DOHH2 (cell line): ENCODE measurements around the gene TPO.

Experiments used
- H3F3A ChIP-seq: fragments of 200-600 bp; sonication (generic), shearing (Covaris generic); 2 replicates; pipeline ENCODE4 v1.6.0; 2016; ENCODE audit warnings: antibody characterized with exemption, mild to moderate bottlenecking; ENCODE audit not compliant: control insufficient read depth, insufficient read depth
- H3K27ac ChIP-seq: fragments of 200-600 bp; sonication (generic); 2 replicates; pipeline ENCODE4 v1.5.1; 2014; ENCODE audit warnings: low read depth, mild to moderate bottlenecking, low read length, moderate library complexity
- H3K27me3 ChIP-seq: fragments of 200-600 bp; sonication (generic); 2 replicates; pipeline ENCODE4 v1.6.1; 2014; ENCODE audit warnings: mild to moderate bottlenecking, low read length, mixed read lengths; ENCODE audit not compliant: control insufficient read depth
- H3K36me3 ChIP-seq: fragments of 200-600 bp; sonication (generic); 2 replicates; pipeline ENCODE4 v1.6.1; 2014; ENCODE audit warnings: mild to moderate bottlenecking, low read length, moderate library complexity, mixed read lengths; ENCODE audit not compliant: control insufficient read depth
- H3K4me1 ChIP-seq: fragments of 200-600 bp; sonication (generic); 2 replicates; pipeline ENCODE4 v1.6.1; 2014; ENCODE audit warnings: mild to moderate bottlenecking, low read length, mixed read lengths; ENCODE audit not compliant: control insufficient read depth
- H3K4me2 ChIP-seq: fragments of 200-600 bp; sonication (generic); 2 replicates; pipeline ENCODE4 v1.6.0; 2014; ENCODE audit warnings: mild to moderate bottlenecking, low read length, moderate library complexity
- H3K4me3 ChIP-seq: fragments of 200-600 bp; sonication (generic); 2 replicates; pipeline ENCODE4 v1.5.1; 2014; ENCODE audit warnings: mild to moderate bottlenecking, low read length, mixed read lengths
- H3K79me2 ChIP-seq: fragments of 200-600 bp; sonication (generic); 2 replicates; pipeline ENCODE4 v1.6.1; 2014; ENCODE audit warnings: mild to moderate bottlenecking, low read length, mixed read lengths; ENCODE audit not compliant: control insufficient read depth
- H3K9me2 ChIP-seq: fragments of 200-600 bp; sonication (generic); replicated peaks from 2 replicates; pipeline ENCODE4 v1.6.1; 2014; ENCODE audit warnings: mild to moderate bottlenecking, low read length, mixed read lengths; ENCODE audit not compliant: control insufficient read depth
- H3K9me3 ChIP-seq: fragments of 200-600 bp; sonication (generic); 2 replicates; pipeline ENCODE4 v1.6.1; 2014; ENCODE audit warnings: antibody characterized with exemption, low read length, mixed read lengths; ENCODE audit not compliant: control insufficient read depth, insufficient read depth
- H4K20me1 ChIP-seq: fragments of 200-600 bp; sonication (generic); 2 replicates; pipeline ENCODE4 v1.6.0; 2014; ENCODE audit warnings: low read depth, mild to moderate bottlenecking, antibody characterized with exemption, low read length, moderate library complexity; ENCODE audit not compliant: control insufficient read depth, insufficient read depth
- EZH2phosphoT487 ChIP-seq: fragments of 200-600 bp; sonication (generic); IDR thresholded peaks from 2 replicates; pipeline ENCODE4 v1.6.1; 2017; ENCODE audit warnings: borderline replicate concordance, mild to moderate bottlenecking, antibody characterized with exemption, low read length, moderate library complexity, mixed read lengths
- TF ChIP-seq, protein P1 (sequence below): fragments of 200-600 bp; sonication (generic); IDR thresholded peaks from one replicate; pipeline ENCODE4 v1.5.1; 2014; ENCODE audit warnings: antibody characterized with exemption, mild to moderate bottlenecking, low read depth, low read length; ENCODE audit not compliant: poor library complexity, severe bottlenecking

Gene TPO

GRCh38 chr2:1483551-1483950 is 70.3 kb downstream of the TPO start:
- Histone ChIP-seq H3K4me2 (no peak overlapping the region), H3K27me3 (no peaks in the 10 kb centered on the region), H3K4me1 (no peaks in the 10 kb centered on the region)

DNA sequence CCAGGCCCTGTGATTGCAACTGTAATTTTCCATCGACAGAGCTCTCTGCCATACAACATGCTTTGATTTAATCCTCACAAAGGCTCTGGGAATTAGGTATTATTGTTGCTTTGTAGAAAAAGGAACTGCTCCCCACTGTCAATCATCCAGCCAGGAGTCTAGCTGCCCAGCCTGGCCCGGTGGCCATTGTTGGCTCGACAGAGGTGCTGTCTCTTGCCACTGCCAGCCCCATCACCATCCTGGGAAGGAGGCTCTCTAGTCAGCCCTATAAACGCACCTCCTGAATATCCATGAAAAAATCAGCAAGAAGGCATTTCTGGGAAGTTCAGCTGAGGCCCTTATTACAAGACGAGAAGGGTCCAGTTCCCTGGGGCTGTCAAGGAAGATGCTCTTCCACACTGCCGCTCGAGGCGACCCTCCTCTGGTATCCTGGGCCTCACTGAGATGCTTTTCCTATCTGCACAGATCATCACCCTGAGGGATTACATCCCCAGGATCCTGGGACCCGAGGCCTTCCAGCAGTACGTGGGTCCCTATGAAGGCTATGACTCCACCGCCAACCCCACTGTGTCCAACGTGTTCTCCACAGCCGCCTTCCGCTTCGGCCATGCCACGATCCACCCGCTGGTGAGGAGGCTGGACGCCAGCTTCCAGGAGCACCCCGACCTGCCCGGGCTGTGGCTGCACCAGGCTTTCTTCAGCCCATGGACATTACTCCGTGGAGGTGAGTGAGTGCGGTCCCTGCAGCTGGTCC is 71.0 kb downstream of the TPO start:
- TF ChIP-seq, protein P1, sequence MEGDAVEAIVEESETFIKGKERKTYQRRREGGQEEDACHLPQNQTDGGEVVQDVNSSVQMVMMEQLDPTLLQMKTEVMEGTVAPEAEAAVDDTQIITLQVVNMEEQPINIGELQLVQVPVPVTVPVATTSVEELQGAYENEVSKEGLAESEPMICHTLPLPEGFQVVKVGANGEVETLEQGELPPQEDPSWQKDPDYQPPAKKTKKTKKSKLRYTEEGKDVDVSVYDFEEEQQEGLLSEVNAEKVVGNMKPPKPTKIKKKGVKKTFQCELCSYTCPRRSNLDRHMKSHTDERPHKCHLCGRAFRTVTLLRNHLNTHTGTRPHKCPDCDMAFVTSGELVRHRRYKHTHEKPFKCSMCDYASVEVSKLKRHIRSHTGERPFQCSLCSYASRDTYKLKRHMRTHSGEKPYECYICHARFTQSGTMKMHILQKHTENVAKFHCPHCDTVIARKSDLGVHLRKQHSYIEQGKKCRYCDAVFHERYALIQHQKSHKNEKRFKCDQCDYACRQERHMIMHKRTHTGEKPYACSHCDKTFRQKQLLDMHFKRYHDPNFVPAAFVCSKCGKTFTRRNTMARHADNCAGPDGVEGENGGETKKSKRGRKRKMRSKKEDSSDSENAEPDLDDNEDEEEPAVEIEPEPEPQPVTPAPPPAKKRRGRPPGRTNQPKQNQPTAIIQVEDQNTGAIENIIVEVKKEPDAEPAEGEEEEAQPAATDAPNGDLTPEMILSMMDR, result no peak
- TF ChIP-seq EZH2phosphoT487, result no peak
- Histone ChIP-seq H3K4me1 (no peaks in the 10 kb centered on the region), H3K9me3 (peaks cover 17% of the 10 kb centered on the region; the same call in 1 of the 2 replicates), H3F3A (no peaks in the 10 kb centered on the region), H3K27me3 (no peaks in the 10 kb centered on the region), H3K79me2 (no peaks in the 10 kb centered on the region), H3K4me2 (no peak overlapping the region), H4K20me1 (no peaks in the 10 kb centered on the region), H3K27ac (no peak overlapping the region), H3K4me3 (no peak overlapping the region), H3K36me3 (no peaks in the 10 kb centered on the region), H3K9me2 (no peaks in the 10 kb centered on the region)

More at GRCh38 chr2:1483551-1483950, 70.3 kb downstream of the TPO start:
- no peaks in the 10 kb centered on the region for H3K79me2 ChIP-seq
- peaks cover 11% of the 10 kb centered on the region; the same call in 1 of the 2 replicates for H3K9me3 ChIP-seq
- no peak overlapping the region for H3K27ac ChIP-seq
- no peaks in the 10 kb centered on the region for H3K36me3 ChIP-seq
- H3K4me3 ChIP-seq, result no peak overlapping the region
- H3K9me2 ChIP-seq, result no peaks in the 10 kb centered on the region
- no peaks in the 10 kb centered on the region for H3F3A ChIP-seq
- H4K20me1 ChIP-seq, result no peaks in the 10 kb centered on the region
- TF ChIP-seq EZH2phosphoT487, result no peak
- TF ChIP-seq, protein P1, result no peak

- H3K9me2 ChIP-seq, result no peaks in the 10 kb centered on the region
- H3F3A ChIP-seq, result no peaks in the 10 kb centered on the region
- no peaks in the 10 kb centered on the region for H3K36me3 ChIP-seq
- no peaks in the 10 kb centered on the region for H4K20me1 ChIP-seq
- peaks cover 17% of the 10 kb centered on the region; the same call in 1 of the 2 replicates for H3K9me3 ChIP-seq
- TF ChIP-seq, protein P1, result no peak
- TF ChIP-seq EZH2phosphoT487, result no peak
- no peaks in the 10 kb centered on the region for H3K27me3 ChIP-seq
- H3K27ac ChIP-seq, result no peak overlapping the region
- H3K4me1 ChIP-seq, result no peaks in the 10 kb centered on the region
- H3K79me2 ChIP-seq, result no peaks in the 10 kb centered on the region
- no peak overlapping the region for H3K4me2 ChIP-seq
- no peak overlapping the region for H3K4me3 ChIP-seq
These were observed 73.4 kb downstream of the TPO start for GRCh38 chr2:1486670-1487069.
